ENCODE measurements around the gene ASTN2.

The ASTN2 gene

GRCh38 chr9:117116084-117116483 is 298.8 kb downstream of the ASTN2 start:
- no peak for DNase-seq (ENCODE audit: low spot score)

- DNase-seq (ENCODE audit: low spot score): no peak
Observed at GRCh38 chr9:117114768-117115167, 300.1 kb downstream of the ASTN2 start.

- DNase-seq (ENCODE audit: low spot score): no peak
Observed at GRCh38 chr9:117104716-117105495, 310.0 kb downstream of the ASTN2 start.

GRCh38 chr9:117104206-117104605 is 310.7 kb downstream of the ASTN2 start:
- DNase-seq (ENCODE audit: low spot score): no peak

GRCh38 chr9:117103438-117104110 is 311.3 kb downstream of the ASTN2 start:
- no peak for DNase-seq (ENCODE audit: low spot score)

- DNase-seq (ENCODE audit: low spot score): no peak
Observed at GRCh38 chr9:117101008-117101407, 313.8 kb downstream of the ASTN2 start.

GRCh38 chr9:117098331-117098730 is 316.5 kb downstream of the ASTN2 start:
- DNase-seq (ENCODE audit: low spot score): no peak

- DNase-seq (ENCODE audit: low spot score): no peak
Observed at GRCh38 chr9:117097761-117098160, 317.1 kb downstream of the ASTN2 start.

GRCh38 chr9:117096138-117096537 is 318.7 kb downstream of the ASTN2 start:
- no peak for DNase-seq (ENCODE audit: low spot score)

GRCh38 chr9:117095081-117095480 is 319.8 kb downstream of the ASTN2 start:
- DNase-seq (ENCODE audit: low spot score): no peak

GRCh38 chr9:117093891-117094844 is 320.7 kb downstream of the ASTN2 start:
- DNase-seq (ENCODE audit: low spot score): no peak

- no peak for DNase-seq (ENCODE audit: low spot score)
Observed at GRCh38 chr9:117092582-117092981, 322.3 kb downstream of the ASTN2 start.

- no peak for DNase-seq (ENCODE audit: low spot score)
Observed at GRCh38 chr9:117091529-117091928, 323.3 kb downstream of the ASTN2 start.

- no peak for DNase-seq (ENCODE audit: low spot score)
Observed at GRCh38 chr9:117088786-117089185, 326.1 kb downstream of the ASTN2 start.

- no peak for DNase-seq (ENCODE audit: low spot score)
Observed at GRCh38 chr9:117088140-117088539, 326.7 kb downstream of the ASTN2 start.

GRCh38 chr9:117084221-117084620 is 330.6 kb downstream of the ASTN2 start:
- no peak for DNase-seq (ENCODE audit: low spot score)

GRCh38 chr9:117083559-117083958 is 331.3 kb downstream of the ASTN2 start:
- no peak for DNase-seq (ENCODE audit: low spot score)

GRCh38 chr9:117081641-117082317 is 333.1 kb downstream of the ASTN2 start:
- no peak for DNase-seq (ENCODE audit: low spot score)

- no peak for DNase-seq (ENCODE audit: low spot score)
Observed at GRCh38 chr9:117080765-117081390, 334.0 kb downstream of the ASTN2 start.

GRCh38 chr9:117076571-117077290 is 338.1 kb downstream of the ASTN2 start:
- no peak for DNase-seq (ENCODE audit: low spot score)

GRCh38 chr9:117075636-117076035 is 339.2 kb downstream of the ASTN2 start:
- DNase-seq (ENCODE audit: low spot score): no peak

Measured in COLO829 (cell line).